Pancreas (tissue), 10 donors: Measurements from ENCODE around the gene RGS8. TPM values are rescaled to one million over a fixed set of nuclear protein-coding genes. Genes with fewer than 3 reads are reported as not detected.

Experiments
- ATAC-seq, 4 donors: fragments of 200-7000 bp; cut with Tn5 transposase; one replicate each; pipeline versions ENCODE4 v1.8.0 to v1.9.1; 2020; ENCODE audit warnings: mild to moderate bottlenecking in 4 of 4, moderate library complexity in 4 of 4
- DNase-seq, 6 donors: peaks; one replicate each; pipeline ENCODE4 v3.0.0-alpha.2; 2020
- FAIRE-seq: peaks from 2 replicates; lab custom pipeline; 2012; peaks lifted over from hg19 to GRCh38; lab: Jason Lieb, UNC
- H3K27ac ChIP-seq, 4 donors: fragments of 200-600 bp; sonication (generic); 1 replicate in 3 of 4; 2 replicates in 1 of 4; pipeline versions ENCODE4 v1.5.0 to v1.8.0; 2020
- H3K27me3 ChIP-seq, 4 donors: fragments of 200-600 bp; one replicate each; pipeline ENCODE4 v1.8.0; 2021
- H3K36me3 ChIP-seq, 3 donors: fragments of 200-600 bp; sonication (generic) in 1 of 3; one replicate each; pipeline versions ENCODE4 v1.5.0 to v1.8.0; 2020 to 2021
- H3K4me1 ChIP-seq, 3 donors: fragments of 200-600 bp; one replicate each; pipeline ENCODE4 v1.8.0; 2021
- H3K4me3 ChIP-seq, 4 donors: fragments of 200-600 bp; sonication (generic) in 2 of 4; one replicate each; pipeline versions ENCODE4 v1.5.0 to v1.8.0; 2020 to 2021
- H3K9me3 ChIP-seq, 4 donors: fragments of 200-600 bp; one replicate each; pipeline ENCODE4 v1.8.0; 2021
- WGBS, 2 donors: extraction: QIAGEN DNeasy Blood & Tissue Kit; methylation state at CpG; one replicate each; pipeline ENCODE4 v1.1.7; 2013; 5-methylcytosine and 5-hydroxymethylcytosine counted together
- intact Hi-C, 3 donors: fragments of 100-400 bp; cut with DNase I; formaldehyde crosslinking; loops; one replicate each; pipeline versions ENCODE4 v1.11.1 to v1.14.2; 2022
- polyA plus RNA-seq, 2 donors: library from polyadenylated mRNA; stranded (reverse); fragments of 200-250 nt; gene quantifications; one replicate each; pipeline ENCODE4 v1.2.3, GENCODE V29; 2013
- total RNA-seq, 6 donors: library from RNA; stranded (reverse); fragmentation: NEBNext Ultra II Directional in 4 of 6; extraction: Animal tissue kit (Norgen Biotek cat#: 25700) in 4 of 6; gene quantifications; one replicate each; pipeline versions ENCODE4 v1.2.1 to v1.2.4, GENCODE V29; 2021 to 2023
- TF ChIP-seq, protein P1 (sequence below), 4 donors: fragments of 200-600 bp; sonication (generic) in 3 of 4; IDR thresholded peaks; one replicate each; pipeline versions ENCODE4 v1.5.0 to v1.8.0; 2021; ENCODE audit warnings: antibody characterized with exemption in 4 of 4
- donor health status: healthy with polysubstance abuse.
- donor health status: DM: no; HTN: no; CAD: no; lungs with moderate emphysema.
- donor health status: DM: no; HTN: no; CAD: no.
- donor health status: control.
- donor health status: control.
- donor health status: Bipolar disorder and iron deficiency.
- donor health status: DM: yes; HTN: yes; CAD: no.
- donor health status: DM: no; HTN: no; CAD: no.
- donor health status: DM: no; HTN: no; CAD: no.
- donor health status: DM: yes; HTN: yes; CAD: no.

Gene RGS8
- total and polyA plus RNA-seq, 8 donors: 0.02 TPM; not detected in 7

- no peaks in the 10 kb centered on the region for H3K27me3 ChIP-seq
- no peak for ATAC-seq
- FAIRE-seq: no peak
- no peaks in the 10 kb centered on the region for H3K9me3 ChIP-seq
- TF ChIP-seq, protein P1, sequence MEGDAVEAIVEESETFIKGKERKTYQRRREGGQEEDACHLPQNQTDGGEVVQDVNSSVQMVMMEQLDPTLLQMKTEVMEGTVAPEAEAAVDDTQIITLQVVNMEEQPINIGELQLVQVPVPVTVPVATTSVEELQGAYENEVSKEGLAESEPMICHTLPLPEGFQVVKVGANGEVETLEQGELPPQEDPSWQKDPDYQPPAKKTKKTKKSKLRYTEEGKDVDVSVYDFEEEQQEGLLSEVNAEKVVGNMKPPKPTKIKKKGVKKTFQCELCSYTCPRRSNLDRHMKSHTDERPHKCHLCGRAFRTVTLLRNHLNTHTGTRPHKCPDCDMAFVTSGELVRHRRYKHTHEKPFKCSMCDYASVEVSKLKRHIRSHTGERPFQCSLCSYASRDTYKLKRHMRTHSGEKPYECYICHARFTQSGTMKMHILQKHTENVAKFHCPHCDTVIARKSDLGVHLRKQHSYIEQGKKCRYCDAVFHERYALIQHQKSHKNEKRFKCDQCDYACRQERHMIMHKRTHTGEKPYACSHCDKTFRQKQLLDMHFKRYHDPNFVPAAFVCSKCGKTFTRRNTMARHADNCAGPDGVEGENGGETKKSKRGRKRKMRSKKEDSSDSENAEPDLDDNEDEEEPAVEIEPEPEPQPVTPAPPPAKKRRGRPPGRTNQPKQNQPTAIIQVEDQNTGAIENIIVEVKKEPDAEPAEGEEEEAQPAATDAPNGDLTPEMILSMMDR (IDR thresholded peaks at IDR 0.05): no peak
- no peaks in the 10 kb centered on the region for H3K36me3 ChIP-seq
- 55 to 61% methylated on average over 3 of the region's 3 CpGs for WGBS, 2 donors
- H3K27ac ChIP-seq: no peak overlapping the region
- DNase-seq: no peak
- intact Hi-C loops: no loop called here
- no peaks in the 10 kb centered on the region for H3K4me1 ChIP-seq
- H3K4me3 ChIP-seq: no peak overlapping the region
Measured at GRCh38 chr1:182713939-182714338, 29.6 kb upstream of the RGS8 start.

DNA sequence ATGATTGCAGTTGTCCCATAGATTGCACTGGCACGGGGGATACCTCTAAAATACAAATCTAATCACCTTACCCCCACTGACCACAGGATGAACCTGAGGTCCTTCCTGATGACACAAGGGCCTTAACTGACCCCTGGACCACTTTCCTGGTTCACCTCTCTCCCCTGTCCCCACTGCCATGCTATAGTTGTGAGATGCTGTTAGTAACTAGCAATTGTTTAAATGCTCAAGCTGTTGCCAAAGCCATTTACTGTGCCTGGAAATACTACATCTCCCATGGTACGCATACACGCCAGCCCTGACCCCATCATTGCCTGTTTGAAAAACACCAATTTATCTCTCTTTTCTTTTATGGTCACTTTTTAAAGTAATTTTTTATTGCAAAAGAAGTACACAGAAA lies 29.1 kb upstream of the RGS8 start:
- H3K27ac ChIP-seq: no peak overlapping the region
- H3K27me3 ChIP-seq: no peaks in the 10 kb centered on the region
- no peak for FAIRE-seq
- no peaks in the 10 kb centered on the region for H3K9me3 ChIP-seq
- no peaks in the 10 kb centered on the region for H3K36me3 ChIP-seq
- no peak for ATAC-seq
- TF ChIP-seq, protein P1 (IDR thresholded peaks at IDR 0.05): no peak
- intact Hi-C loops: no loop called here
- no peak for DNase-seq
- no peak overlapping the region for H3K4me3 ChIP-seq
- WGBS, 2 donors: 91 to 95% methylated on average over 3 of the region's 3 CpGs
- no peaks in the 10 kb centered on the region for H3K4me1 ChIP-seq

GRCh38 chr1:182709855-182710254 lies 25.5 kb upstream of the RGS8 start:
- no peaks in the 10 kb centered on the region for H3K27me3 ChIP-seq
- intact Hi-C loops: no loop called here
- ATAC-seq: no peak
- FAIRE-seq: no peak
- H3K27ac ChIP-seq: no peak overlapping the region
- DNase-seq: no peak
- no peaks in the 10 kb centered on the region for H3K4me1 ChIP-seq
- TF ChIP-seq, protein P1 (IDR thresholded peaks at IDR 0.05): no peak
- H3K36me3 ChIP-seq: no peaks in the 10 kb centered on the region
- WGBS, 2 donors: 94 to 96% methylated on average over 2 of the region's 2 CpGs
- H3K9me3 ChIP-seq: no peaks in the 10 kb centered on the region
- no peak overlapping the region for H3K4me3 ChIP-seq

- intact Hi-C loops: no loop called here
- no peaks in the 10 kb centered on the region for H3K9me3 ChIP-seq
- no peak for DNase-seq
- TF ChIP-seq, protein P1 (IDR thresholded peaks at IDR 0.05): no peak
- no peaks in the 10 kb centered on the region for H3K27me3 ChIP-seq
- WGBS, 2 donors: 93 to 97% methylated on average over 1 of the region's 1 CpG
- no peak overlapping the region for H3K4me3 ChIP-seq
- no peak for FAIRE-seq
- H3K4me1 ChIP-seq: no peaks in the 10 kb centered on the region
- H3K27ac ChIP-seq: no peak overlapping the region
- no peak for ATAC-seq
- H3K36me3 ChIP-seq: no peaks in the 10 kb centered on the region
Measured at GRCh38 chr1:182709225-182709764, 24.9 kb upstream of the RGS8 start.

DNA sequence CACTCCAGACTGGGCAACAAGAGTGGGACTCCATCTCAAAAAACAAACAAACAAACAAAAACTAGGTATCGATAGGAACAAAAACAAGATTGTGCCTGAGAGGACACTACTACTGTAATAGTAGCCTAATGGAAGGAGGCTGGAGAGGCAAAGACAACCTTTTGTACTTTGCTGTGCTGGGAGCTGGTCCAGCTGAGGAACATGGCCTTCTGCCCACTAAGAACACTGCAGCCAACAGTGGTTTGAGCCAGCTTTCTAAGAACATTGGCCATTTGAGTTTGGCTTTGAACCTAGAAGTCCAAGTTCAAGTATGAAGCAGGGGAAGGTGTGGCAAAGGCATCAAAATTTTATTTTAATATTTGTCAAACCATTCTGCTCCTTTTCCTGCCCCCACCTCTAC lies 22.7 kb upstream of the RGS8 start:
- Histone ChIP-seq H3K27ac (no peak overlapping the region), H3K27me3 (no peaks in the 10 kb centered on the region), H3K4me1 (no peaks in the 10 kb centered on the region), H3K4me3 (no peak overlapping the region), H3K9me3 (no peaks in the 10 kb centered on the region), H3K36me3 (no peaks in the 10 kb centered on the region)
- DNase-seq (peak in 3 of 6 donors; percentile 52 to 62 (median 60)), ATAC-seq (peak; percentile 60 to 91 (median 70)), FAIRE-seq (no peak)
- TF ChIP-seq, protein P1 (IDR thresholded peaks at IDR 0.05): no peak
- WGBS, 2 donors: 39 to 40% methylated on average over 1 of the region's 1 CpG
- intact Hi-C loops: no loop called here
